Loucy (cell line): ENCODE data around the gene POLR2H.

Source experiments
- H2AFZ ChIP-seq: fragments of 200-600 bp; sonication (generic); 2 replicates; pipeline ENCODE4 v1.6.0; 2016; ENCODE audit warnings: antibody characterized with exemption, mild to moderate bottlenecking, low read length, moderate library complexity
- H3F3A ChIP-seq: fragments of 200-600 bp; 2 replicates; pipeline ENCODE4 v1.6.0; 2016; ENCODE audit warnings: antibody characterized with exemption, low read depth, mild to moderate bottlenecking
- H3K27me3 ChIP-seq: fragments of 200-600 bp; sonication (generic); 2 replicates; pipeline ENCODE4 v1.6.1; 2014; ENCODE audit warnings: low read length, mild to moderate bottlenecking; ENCODE audit not compliant: insufficient read depth, poor library complexity, severe bottlenecking
- H3K36me3 ChIP-seq: fragments of 200-600 bp; sonication (generic); 2 replicates; pipeline ENCODE4 v1.6.1; 2016; ENCODE audit warnings: low read length; ENCODE audit not compliant: insufficient read depth
- H3K4me1 ChIP-seq: fragments of 200-600 bp; sonication (generic); 2 replicates; pipeline ENCODE4 v1.5.1; 2014; ENCODE audit warnings: low read length, mild to moderate bottlenecking; ENCODE audit not compliant: insufficient read depth, poor library complexity, severe bottlenecking
- H3K4me2 ChIP-seq: fragments of 200-600 bp; sonication (generic); 2 replicates; pipeline ENCODE4 v1.6.0; 2014; ENCODE audit warnings: antibody characterized with exemption, low read length, low read depth, mild to moderate bottlenecking; ENCODE audit not compliant: poor library complexity, severe bottlenecking
- H3K4me3 ChIP-seq: fragments of 200-600 bp; sonication (generic); 2 replicates; pipeline ENCODE4 v1.5.1; 2014; ENCODE audit warnings: low read length, mild to moderate bottlenecking, mixed read lengths; ENCODE audit not compliant: poor library complexity, severe bottlenecking
- H3K79me2 ChIP-seq: fragments of 200-600 bp; sonication (generic); 2 replicates; pipeline ENCODE4 v1.6.1; 2014; ENCODE audit warnings: low read length; ENCODE audit not compliant: insufficient read depth
- H3K9ac ChIP-seq: fragments of 200-600 bp; sonication (generic); 2 replicates; pipeline ENCODE4 v1.6.0; 2014; ENCODE audit warnings: mild to moderate bottlenecking, low read depth, low read length, moderate library complexity; ENCODE audit not compliant: poor library complexity, severe bottlenecking
- H3K9me2 ChIP-seq: fragments of 200-600 bp; sonication (generic); replicated peaks from 2 replicates; pipeline ENCODE4 v1.6.1; 2016; ENCODE audit warnings: low read depth, low read length, mixed read lengths
- H3K9me3 ChIP-seq: fragments of 200-600 bp; sonication (generic); 2 replicates; pipeline ENCODE4 v1.6.1; 2014; ENCODE audit warnings: mild to moderate bottlenecking, antibody characterized with exemption, low read length, low read depth; ENCODE audit not compliant: insufficient read depth
- H4K20me1 ChIP-seq: fragments of 200-600 bp; sonication (generic); 2 replicates; pipeline ENCODE4 v1.6.0; 2014; ENCODE audit warnings: antibody characterized with exemption, low read length, mild to moderate bottlenecking; ENCODE audit not compliant: insufficient read depth, poor library complexity, severe bottlenecking
- EZH2phosphoT487 ChIP-seq: fragments of 200-600 bp; IDR thresholded peaks from 2 replicates; pipeline ENCODE4 v1.6.1; 2018; ENCODE audit warnings: antibody characterized with exemption, mild to moderate bottlenecking, moderate library complexity, borderline replicate concordance
- TF ChIP-seq, protein P1 (sequence below): fragments of 200-600 bp; sonication (generic); conservative IDR thresholded peaks from 2 replicates; pipeline ENCODE4 v1.5.1; 2014; ENCODE audit warnings: mild to moderate bottlenecking, antibody characterized with exemption, low read length

POLR2H gene

GRCh38 chr3:184386047-184386806 is 24.7 kb downstream of the POLR2H start:
- Histone ChIP-seq H3K9ac (no peak overlapping the region), H3K4me1 (no peaks in the 10 kb centered on the region), H3K9me3 (no peaks in the 10 kb centered on the region), H3K4me2 (no peak overlapping the region), H3K9me2 (no peaks in the 10 kb centered on the region), H3F3A (no peaks in the 10 kb centered on the region), H3K36me3 (no peaks in the 10 kb centered on the region), H4K20me1 (no peaks in the 10 kb centered on the region), H3K27me3 (no peaks in the 10 kb centered on the region), H3K4me3 (no peak overlapping the region), H2AFZ (no peak overlapping the region), H3K79me2 (no peaks in the 10 kb centered on the region)
- TF ChIP-seq, protein P1, sequence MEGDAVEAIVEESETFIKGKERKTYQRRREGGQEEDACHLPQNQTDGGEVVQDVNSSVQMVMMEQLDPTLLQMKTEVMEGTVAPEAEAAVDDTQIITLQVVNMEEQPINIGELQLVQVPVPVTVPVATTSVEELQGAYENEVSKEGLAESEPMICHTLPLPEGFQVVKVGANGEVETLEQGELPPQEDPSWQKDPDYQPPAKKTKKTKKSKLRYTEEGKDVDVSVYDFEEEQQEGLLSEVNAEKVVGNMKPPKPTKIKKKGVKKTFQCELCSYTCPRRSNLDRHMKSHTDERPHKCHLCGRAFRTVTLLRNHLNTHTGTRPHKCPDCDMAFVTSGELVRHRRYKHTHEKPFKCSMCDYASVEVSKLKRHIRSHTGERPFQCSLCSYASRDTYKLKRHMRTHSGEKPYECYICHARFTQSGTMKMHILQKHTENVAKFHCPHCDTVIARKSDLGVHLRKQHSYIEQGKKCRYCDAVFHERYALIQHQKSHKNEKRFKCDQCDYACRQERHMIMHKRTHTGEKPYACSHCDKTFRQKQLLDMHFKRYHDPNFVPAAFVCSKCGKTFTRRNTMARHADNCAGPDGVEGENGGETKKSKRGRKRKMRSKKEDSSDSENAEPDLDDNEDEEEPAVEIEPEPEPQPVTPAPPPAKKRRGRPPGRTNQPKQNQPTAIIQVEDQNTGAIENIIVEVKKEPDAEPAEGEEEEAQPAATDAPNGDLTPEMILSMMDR = no peak
- TF ChIP-seq EZH2phosphoT487 = no peak

GRCh38 chr3:184387174-184387714 is 25.7 kb downstream of the POLR2H start:
- Histone ChIP-seq H3K4me1 (no peaks in the 10 kb centered on the region), H4K20me1 (no peaks in the 10 kb centered on the region), H3K9me2 (no peaks in the 10 kb centered on the region), H3K9me3 (no peaks in the 10 kb centered on the region), H3K27me3 (no peaks in the 10 kb centered on the region), H3K4me3 (no peak overlapping the region), H3K9ac (no peak overlapping the region), H3K36me3 (no peaks in the 10 kb centered on the region), H3F3A (no peaks in the 10 kb centered on the region), H2AFZ (no peak overlapping the region), H3K4me2 (no peak overlapping the region), H3K79me2 (no peaks in the 10 kb centered on the region)
- TF ChIP-seq, protein P1 = no peak
- no peak for TF ChIP-seq EZH2phosphoT487

GRCh38 chr3:184388164-184388935 is 26.8 kb downstream of the POLR2H start:
- Histone ChIP-seq H3K36me3 (no peaks in the 10 kb centered on the region), H3K4me1 (no peaks in the 10 kb centered on the region), H3K27me3 (no peaks in the 10 kb centered on the region), H3F3A (no peaks in the 10 kb centered on the region), H3K9me3 (no peaks in the 10 kb centered on the region), H3K4me2 (no peak overlapping the region), H2AFZ (no peak overlapping the region), H4K20me1 (no peaks in the 10 kb centered on the region), H3K4me3 (no peak overlapping the region), H3K9ac (no peak overlapping the region), H3K79me2 (no peaks in the 10 kb centered on the region), H3K9me2 (no peaks in the 10 kb centered on the region)
- no peak for TF ChIP-seq EZH2phosphoT487
- TF ChIP-seq, protein P1 = no peak
